ENCODE measurements around the gene SCRN2.

The SCRN2 gene

DNA sequence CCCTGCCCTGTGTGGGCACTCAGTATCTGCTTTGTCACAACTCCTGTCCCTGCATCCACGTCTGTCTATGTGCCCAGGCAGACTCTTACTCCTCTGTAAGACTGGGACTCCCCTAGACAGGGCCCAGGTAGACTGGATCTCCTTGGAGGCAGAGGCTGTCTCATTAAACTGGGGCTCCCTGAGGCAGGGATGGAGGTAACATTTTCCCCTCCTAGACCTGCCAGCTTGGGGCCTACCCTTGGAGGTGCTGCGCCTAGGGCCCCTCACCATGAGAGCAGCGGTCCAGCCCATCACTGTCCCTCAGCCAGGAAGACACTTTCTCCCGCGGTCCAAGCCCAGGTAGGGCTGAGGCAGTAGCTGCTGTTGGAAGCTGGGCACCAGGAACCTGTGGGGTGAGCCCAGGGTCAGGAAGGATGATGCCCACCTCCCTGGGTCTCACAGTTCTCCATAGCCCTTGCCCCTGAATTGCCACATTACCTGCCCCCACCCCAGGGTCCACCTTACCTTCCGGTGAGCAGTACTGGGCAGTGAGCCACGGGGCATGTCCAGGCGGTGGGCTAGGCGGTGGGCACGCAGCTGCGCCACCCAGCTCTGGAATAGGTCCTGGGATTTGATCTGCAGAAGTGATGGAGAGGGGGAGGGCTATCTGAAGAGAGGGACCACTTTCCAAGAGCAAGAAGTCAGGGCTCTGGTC is 22.9 kb downstream of the SCRN2 start:
- Mint-ChIP-seq H3K27me3 (no peaks in the 10 kb centered on the region), H3K36me3 (ENCODE audit: insufficient read depth) (peaks cover 63% of the 10 kb centered on the region), H3K27ac (peak overlapping the region in 1 of 2 donors; percentile 2), H3K4me3 (no peak overlapping the region), H3K4me1 (ENCODE audit: low read depth in 2 of 2) (peaks cover 20 to 21% of the 10 kb centered on the region in 2 donors), H3K9me3 (no peaks in the 10 kb centered on the region)
- DNase-seq = no peak
- no peak for ATAC-seq (replicated peaks)

DNA sequence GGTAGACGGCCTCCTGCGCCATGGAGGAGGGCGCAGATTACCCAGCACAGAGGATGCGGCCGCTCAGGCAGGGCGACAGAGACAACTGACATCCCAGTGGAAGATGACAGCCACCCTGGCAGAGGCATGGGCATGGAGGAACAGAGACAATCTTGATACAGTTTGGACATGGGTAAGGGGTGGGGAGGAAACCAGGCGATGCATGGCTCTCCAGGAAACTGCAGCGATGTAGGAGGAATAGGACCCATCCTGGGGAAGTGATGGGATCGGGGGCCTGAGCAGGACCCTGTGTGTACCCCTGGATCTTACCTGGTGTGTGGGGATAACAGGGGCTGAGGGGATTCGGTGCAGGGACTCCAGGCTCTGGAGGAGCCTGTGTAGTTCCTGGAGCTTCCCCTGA is 24.1 kb downstream of the SCRN2 start:
- Mint-ChIP-seq H3K4me1 (ENCODE audit: low read depth in 2 of 2) (peaks cover 28 to 32% of the 10 kb centered on the region in 2 donors), H3K27ac (no peak overlapping the region), H3K9me3 (no peaks in the 10 kb centered on the region), H3K4me3 (no peak overlapping the region), H3K27me3 (no peaks in the 10 kb centered on the region), H3K36me3 (ENCODE audit: insufficient read depth) (peaks cover 68% of the 10 kb centered on the region)
- no peak for DNase-seq
- no peak for ATAC-seq (replicated peaks)

DNA sequence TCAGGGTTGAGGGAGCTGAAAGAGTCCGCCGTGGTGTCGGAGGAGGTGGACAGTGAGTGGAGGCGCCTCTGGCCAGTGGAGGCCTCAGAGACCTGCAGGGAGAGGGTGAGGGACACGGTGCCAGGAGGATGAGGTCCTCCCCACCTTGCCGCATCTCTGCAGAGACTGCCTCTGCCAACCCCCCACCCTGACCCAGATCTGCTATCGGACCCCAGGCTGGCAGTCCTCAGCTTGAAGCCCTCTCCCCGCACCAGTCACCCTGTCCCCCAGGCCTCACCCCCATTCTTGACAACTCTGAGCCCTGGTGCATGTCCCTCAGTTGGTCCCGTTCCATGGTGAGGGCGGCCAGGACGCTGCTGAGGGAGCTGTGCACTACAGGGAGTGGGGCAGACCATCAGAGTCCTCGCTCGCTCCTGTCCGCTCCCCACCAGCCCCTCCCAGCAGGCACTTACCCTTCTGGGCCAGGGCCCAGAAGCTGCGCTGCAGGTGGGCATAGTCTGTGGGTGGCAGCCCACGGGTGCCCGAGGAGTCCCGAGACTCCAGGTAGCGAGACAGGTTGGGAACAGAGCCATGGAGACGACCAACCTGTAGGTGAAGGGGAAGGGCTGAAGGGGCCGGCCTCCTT is 24.9 kb downstream of the SCRN2 start:
- Mint-ChIP-seq H3K4me1 (ENCODE audit: low read depth in 2 of 2) (peaks cover 28 to 32% of the 10 kb centered on the region in 2 donors), H3K4me3 (peak overlapping the region in 1 of 2 donors; percentile 22), H3K27ac (peak overlapping the region in 1 of 2 donors; percentile 54), H3K36me3 (ENCODE audit: insufficient read depth) (peaks cover 66% of the 10 kb centered on the region), H3K9me3 (no peaks in the 10 kb centered on the region), H3K27me3 (no peaks in the 10 kb centered on the region)
- ATAC-seq (replicated peaks) (no peak), DNase-seq (no peak)

DNA sequence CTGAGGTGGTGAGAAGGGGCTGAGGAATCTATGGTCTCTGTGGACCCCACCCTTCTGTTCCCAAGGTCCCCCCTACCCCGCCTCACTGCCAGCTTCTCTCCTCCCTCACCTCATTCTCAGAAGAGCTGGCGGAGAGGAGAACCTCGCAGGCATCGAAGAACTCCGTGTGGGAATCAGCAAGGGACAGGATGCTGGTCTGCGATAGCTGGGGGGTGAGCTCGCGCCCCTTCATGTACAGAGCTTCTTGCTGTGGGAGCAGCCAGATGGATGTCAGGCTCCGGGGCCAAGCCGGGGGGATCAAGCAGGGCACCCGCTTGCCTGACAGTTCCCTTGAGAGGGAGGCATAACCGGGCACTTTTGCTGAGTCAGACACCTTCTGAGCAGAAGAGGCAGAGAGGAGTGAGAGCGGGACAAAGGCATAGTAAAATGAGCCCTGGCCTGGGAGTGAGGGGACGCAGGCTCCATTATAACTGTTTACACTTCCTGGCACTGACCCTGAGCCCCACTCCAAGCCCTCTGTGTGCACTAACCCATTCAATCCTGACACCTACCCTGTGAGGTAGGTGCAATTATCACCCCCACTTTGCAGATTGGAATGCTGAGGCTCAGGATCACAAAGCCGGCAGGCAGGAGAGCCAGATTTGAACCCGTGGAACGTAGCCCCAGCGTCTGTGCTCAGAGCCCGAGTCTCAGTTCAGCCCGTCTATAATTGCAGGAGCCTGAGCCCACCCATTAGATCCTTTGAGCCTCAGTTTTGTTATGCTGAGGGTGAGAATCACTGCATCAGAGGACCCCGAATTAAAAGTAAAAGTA is 25.8 kb downstream of the SCRN2 start:
- no peak overlapping the region for H3K4me3 Mint-ChIP-seq
- DNase-seq (no peak), ATAC-seq (replicated peaks) (no peak)
- H3K27me3 Mint-ChIP-seq = no peaks in the 10 kb centered on the region
- H3K36me3 Mint-ChIP-seq (ENCODE audit: insufficient read depth) = peaks cover 68% of the 10 kb centered on the region
- H3K27ac Mint-ChIP-seq = peak overlapping the region; percentile 42 to 54
- no peaks in the 10 kb centered on the region for H3K9me3 Mint-ChIP-seq
- peaks cover 27 to 32% of the 10 kb centered on the region in 2 donors for H3K4me1 Mint-ChIP-seq (ENCODE audit: low read depth in 2 of 2)

DNA sequence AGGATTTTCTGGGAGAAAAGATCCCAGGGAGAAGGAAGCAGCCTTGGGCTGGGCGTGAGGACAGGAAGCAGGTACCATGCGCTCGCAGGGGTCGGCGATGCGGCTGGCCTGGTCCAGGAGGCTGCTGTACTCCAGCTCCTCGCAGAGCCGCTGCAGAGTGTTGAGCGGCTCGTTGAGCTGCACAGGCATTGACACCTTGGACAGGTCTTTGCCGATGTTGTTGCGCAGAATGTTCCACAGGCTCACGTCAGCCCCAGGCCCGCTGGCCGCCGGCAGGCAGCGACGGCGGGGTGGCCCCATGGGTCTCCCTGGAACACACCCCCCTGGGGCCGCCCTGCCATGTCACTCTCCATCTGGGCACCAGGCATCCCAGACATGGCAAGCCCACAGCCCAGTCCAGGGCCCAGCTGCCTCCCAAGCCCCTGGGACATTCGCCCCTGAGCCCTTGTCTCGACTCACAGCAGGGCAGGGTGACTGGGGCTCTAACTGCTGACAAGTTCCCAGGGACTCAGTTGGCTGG is 27.5 kb downstream of the SCRN2 start:
- Mint-ChIP-seq H3K4me3 (peak overlapping the region in 1 of 2 donors; percentile 25), H3K27me3 (no peaks in the 10 kb centered on the region)
- ATAC-seq (replicated peaks) = no peak

DNA sequence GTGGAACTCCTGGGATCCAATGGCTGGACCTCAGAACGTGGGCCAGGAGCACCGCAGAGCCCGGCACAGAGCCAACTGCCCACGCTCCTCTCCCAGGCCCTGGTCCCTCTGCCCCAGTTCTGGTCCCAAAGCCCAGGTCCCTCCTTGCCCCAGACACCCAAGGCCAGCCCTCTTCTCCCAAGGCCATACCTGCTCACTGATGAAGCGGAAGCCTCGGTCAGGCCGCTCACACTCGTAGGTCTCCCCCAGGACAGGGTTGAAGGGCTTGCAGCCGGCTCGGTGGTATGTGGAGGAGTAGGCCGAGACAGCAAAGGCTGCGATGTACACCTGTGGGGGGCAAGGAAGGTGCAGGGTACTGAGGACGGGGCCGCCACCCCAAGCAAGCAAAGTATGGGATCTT is 28.0 kb downstream of the SCRN2 start:
- H3K4me3 Mint-ChIP-seq = peak overlapping the region in 1 of 2 donors; percentile 25
- no peaks in the 10 kb centered on the region for H3K27me3 Mint-ChIP-seq
- H3K36me3 Mint-ChIP-seq (ENCODE audit: insufficient read depth) = peaks cover 83% of the 10 kb centered on the region
- DNase-seq = no peak
- no peak for ATAC-seq (replicated peaks)
- peaks cover 29 to 35% of the 10 kb centered on the region in 2 donors for H3K4me1 Mint-ChIP-seq (ENCODE audit: low read depth in 2 of 2)
- H3K9me3 Mint-ChIP-seq = no peaks in the 10 kb centered on the region
- peak overlapping the region; percentile 85 to 92 for H3K27ac Mint-ChIP-seq

More for the DNA sequence above, 27.5 kb downstream of the SCRN2 start:
- no peak for DNase-seq
- Mint-ChIP-seq H3K4me1 (ENCODE audit: low read depth in 2 of 2) (peaks cover 29 to 35% of the 10 kb centered on the region in 2 donors), H3K36me3 (ENCODE audit: insufficient read depth) (peaks cover 78% of the 10 kb centered on the region), H3K27ac (peak overlapping the region in 1 of 2 donors; percentile 92), H3K9me3 (no peaks in the 10 kb centered on the region)

DNA sequence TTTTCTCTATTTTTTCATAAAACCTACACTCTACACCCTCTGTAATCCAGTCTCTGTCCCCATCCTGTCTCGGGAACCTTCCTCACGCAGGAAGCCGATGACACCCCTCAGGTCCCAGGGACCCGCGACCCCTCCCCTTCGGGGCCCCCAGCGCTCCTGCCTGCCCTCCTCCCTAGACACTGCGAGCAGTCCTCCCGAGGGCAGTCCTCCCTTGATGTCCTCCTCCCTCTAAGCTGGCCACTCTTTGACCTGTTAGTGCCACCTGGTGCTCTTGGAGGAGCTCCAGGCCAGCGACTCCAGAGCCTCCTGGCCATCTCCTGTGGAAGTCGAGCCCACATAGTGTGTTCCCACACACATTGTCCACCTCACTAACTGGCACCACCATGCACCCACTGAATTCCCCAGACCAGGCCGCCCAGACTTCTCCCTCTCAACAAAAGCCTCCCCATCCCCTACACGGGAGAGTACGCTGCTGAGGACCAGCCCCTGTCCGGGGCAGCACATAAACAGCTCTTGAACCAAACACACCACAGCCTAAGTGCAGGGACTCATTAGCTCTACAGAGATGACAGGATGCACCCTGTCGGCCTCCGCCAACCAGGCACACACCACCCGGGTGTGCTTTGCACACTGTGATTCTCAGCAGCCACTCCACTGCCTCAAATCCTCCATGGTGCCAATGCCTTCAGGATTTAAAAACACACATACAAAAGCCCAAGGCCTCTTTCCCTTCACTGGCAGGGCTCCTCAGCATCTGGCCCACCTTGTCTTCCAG is 28.7 kb downstream of the SCRN2 start:
- DNase-seq = no peak
- H3K4me1 Mint-ChIP-seq (ENCODE audit: low read depth in 2 of 2) = peaks cover 29 to 37% of the 10 kb centered on the region in 2 donors
- H3K36me3 Mint-ChIP-seq (ENCODE audit: insufficient read depth) = peaks cover 85% of the 10 kb centered on the region
- H3K4me3 Mint-ChIP-seq = peak overlapping the region in 1 of 2 donors; percentile 46
- peak overlapping the region; percentile 85 to 92 for H3K27ac Mint-ChIP-seq
- no peaks in the 10 kb centered on the region for H3K27me3 Mint-ChIP-seq
- no peaks in the 10 kb centered on the region for H3K9me3 Mint-ChIP-seq
- no peak for ATAC-seq (replicated peaks)

DNA sequence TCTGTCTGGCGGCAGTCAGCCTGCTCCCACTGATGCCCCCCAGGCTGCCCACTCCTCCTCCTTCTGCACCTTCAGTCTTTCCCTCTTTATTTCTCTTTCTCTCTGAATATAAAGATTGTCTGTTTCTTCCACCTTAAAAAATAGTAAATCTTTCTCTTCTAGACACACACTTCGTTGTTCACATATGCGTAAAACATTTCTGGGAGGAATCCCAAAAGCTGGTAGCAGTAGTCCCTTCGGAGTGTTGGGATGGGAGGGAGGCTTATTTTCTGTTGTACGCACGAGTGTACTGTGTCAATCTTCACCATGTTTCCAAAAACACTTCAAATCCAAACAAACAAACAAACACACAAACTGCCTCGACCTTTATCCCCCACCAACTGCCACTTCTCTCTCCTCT is 29.4 kb downstream of the SCRN2 start:
- Mint-ChIP-seq H3K4me1 (ENCODE audit: low read depth in 2 of 2) (peaks cover 29 to 38% of the 10 kb centered on the region in 2 donors), H3K36me3 (ENCODE audit: insufficient read depth) (peaks cover 84% of the 10 kb centered on the region), H3K27me3 (no peaks in the 10 kb centered on the region), H3K9me3 (no peaks in the 10 kb centered on the region), H3K27ac (peak overlapping the region; percentile 85 to 92), H3K4me3 (no peak overlapping the region)
- DNase-seq (no peak), ATAC-seq (replicated peaks) (no peak)

DNA sequence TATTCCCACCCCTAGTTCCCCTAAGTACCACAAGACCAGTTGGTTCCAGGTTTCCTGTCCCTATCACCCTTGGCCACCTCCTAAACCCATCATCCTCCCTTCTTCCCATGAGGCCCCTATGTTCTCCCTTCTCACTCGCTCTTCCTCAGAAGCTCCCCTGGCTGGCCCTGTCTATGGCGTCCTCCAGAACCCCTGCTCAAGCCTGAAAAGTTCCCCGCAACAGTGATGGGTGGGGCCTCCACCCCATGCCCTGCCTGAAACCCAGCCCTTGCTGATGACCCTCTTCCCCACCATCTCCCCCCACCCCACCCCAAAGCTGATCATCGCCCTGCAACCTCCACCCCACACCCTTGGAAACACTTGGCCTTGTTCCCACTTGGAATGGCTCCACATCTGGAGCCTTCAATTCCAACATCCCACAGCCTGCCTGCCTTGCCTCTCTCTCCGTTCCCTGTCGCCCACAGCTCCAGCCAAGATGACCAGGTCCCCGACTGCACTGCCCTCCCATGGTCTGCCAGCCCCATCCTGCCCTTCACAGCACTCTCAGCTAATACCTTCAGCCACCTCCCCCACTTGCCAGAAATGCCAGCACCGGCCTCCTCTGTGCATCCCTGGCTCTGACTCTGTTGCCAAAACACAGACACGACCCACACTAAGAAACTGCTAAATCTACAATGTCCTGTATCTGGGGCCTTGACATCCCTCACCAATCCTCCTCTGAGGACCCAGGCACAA is 30.0 kb downstream of the SCRN2 start:
- Mint-ChIP-seq H3K9me3 (no peaks in the 10 kb centered on the region), H3K36me3 (ENCODE audit: insufficient read depth) (peaks cover 84% of the 10 kb centered on the region), H3K27me3 (no peaks in the 10 kb centered on the region), H3K27ac (peak overlapping the region; percentile 85 to 92), H3K4me3 (no peak overlapping the region), H3K4me1 (ENCODE audit: low read depth in 2 of 2) (peaks cover 29 to 38% of the 10 kb centered on the region in 2 donors)
- DNase-seq (no peak), ATAC-seq (replicated peaks) (no peak)

DNA sequence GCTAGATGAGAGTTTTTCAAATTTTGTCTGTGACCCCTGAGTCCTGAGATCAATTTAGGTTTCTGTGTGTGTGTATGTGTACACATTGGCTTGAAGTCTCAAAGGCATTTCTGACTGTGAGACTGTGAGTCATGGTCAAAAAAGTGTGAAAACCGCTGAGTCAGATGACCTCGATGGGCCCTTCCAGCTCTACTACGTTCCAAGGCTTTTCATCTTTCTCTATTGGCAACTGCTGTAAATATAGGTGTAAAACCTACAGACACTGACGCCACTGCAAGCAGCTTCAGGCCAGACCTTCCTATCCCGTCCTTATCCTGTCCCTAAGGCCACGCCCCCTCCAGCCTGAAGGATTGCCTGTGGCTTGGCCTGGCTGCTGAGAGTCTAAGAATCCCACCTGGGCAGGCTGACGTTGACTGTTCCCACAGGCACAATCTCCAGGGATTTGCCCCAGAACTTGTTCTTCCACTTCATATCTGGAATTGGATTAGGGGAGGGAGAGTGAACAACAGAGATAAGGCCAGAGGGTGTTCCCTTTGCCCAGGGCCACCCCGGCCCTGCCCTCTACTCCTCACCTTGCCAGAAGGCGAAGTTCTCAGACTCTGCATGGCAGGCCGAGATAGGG is 30.8 kb downstream of the SCRN2 start:
- H3K4me3 Mint-ChIP-seq = no peak overlapping the region
- no peaks in the 10 kb centered on the region for H3K27me3 Mint-ChIP-seq
- peak; percentile 88 for ATAC-seq (replicated peaks)
- peaks cover 29 to 38% of the 10 kb centered on the region in 2 donors for H3K4me1 Mint-ChIP-seq (ENCODE audit: low read depth in 2 of 2)
- peak overlapping the region; percentile 85 to 92 for H3K27ac Mint-ChIP-seq
- peaks cover 85% of the 10 kb centered on the region for H3K36me3 Mint-ChIP-seq (ENCODE audit: insufficient read depth)
- DNase-seq = peak; percentile 35 to 39 (median 38)
- H3K9me3 Mint-ChIP-seq = no peaks in the 10 kb centered on the region

DNA sequence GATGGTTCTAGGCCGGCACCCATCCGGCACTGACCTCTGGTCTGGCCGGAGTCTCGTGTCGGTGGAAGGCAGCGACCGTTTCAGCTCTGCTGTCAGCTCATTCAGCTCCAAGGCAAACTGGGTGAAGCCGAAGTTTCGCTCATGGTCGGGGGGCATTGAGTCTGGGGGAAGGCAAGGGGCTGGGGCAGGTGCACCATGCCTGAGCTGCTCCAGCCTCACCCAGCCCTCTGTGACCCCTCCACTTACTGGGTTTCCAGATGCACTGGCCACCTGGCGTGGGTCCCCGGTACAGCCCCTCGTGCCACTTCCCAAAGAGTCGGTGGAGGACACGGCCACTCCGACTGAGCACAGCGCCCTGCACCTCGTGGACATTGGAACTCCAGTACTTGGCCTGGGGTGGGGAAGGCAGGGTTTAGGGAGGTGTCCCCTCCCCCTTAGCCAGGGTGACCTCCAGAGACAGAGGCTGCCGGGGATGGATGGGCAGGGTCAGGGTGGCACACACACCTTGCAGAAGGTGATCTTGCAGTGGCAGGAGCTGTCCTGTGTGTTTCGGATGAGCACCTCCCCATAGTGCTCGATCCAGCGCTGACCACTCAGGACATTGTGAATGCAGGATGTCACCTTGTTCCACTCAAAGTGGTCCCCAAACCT is 32.1 kb downstream of the SCRN2 start:
- no peak for ATAC-seq (replicated peaks)
- H3K36me3 Mint-ChIP-seq (ENCODE audit: insufficient read depth) = peaks cover 73% of the 10 kb centered on the region
- no peak for DNase-seq
- H3K4me3 Mint-ChIP-seq = no peak overlapping the region
- H3K9me3 Mint-ChIP-seq = no peaks in the 10 kb centered on the region
- H3K27me3 Mint-ChIP-seq = no peaks in the 10 kb centered on the region
- peak overlapping the region in 1 of 2 donors; percentile 85 for H3K27ac Mint-ChIP-seq
- peaks cover 29 to 38% of the 10 kb centered on the region in 2 donors for H3K4me1 Mint-ChIP-seq (ENCODE audit: low read depth in 2 of 2)
